GM23248 (cell line): ENCODE measurements around the gene CANT1. TPM values are rescaled to one million over a fixed set of nuclear protein-coding genes. Genes with fewer than 3 reads are reported as not detected.

ENCODE experiments used
- DNase-seq: peaks from one replicate; pipeline ENCODE4 v3.0.0-alpha.2; 2015
- H2AFZ ChIP-seq: fragments of 200-600 bp; sonication (generic); 2 replicates; pipeline ENCODE4 v1.6.1; 2016; ENCODE audit warnings: antibody characterized with exemption
- H3F3A ChIP-seq: fragments of 200-600 bp; sonication (generic); 2 replicates; pipeline ENCODE4 v1.6.1; 2016; ENCODE audit warnings: mild to moderate bottlenecking, antibody characterized with exemption, mixed run types; ENCODE audit not compliant: insufficient read depth
- H3K27ac ChIP-seq: fragments of 200-600 bp; sonication (generic); 2 replicates; pipeline ENCODE4 v1.5.1; 2016; ENCODE audit warnings: mild to moderate bottlenecking
- H3K27me3 ChIP-seq: fragments of 200-600 bp; sonication (generic); replicated peaks from 2 replicates; pipeline ENCODE4 v1.6.1; 2016; ENCODE audit warnings: mild to moderate bottlenecking; ENCODE audit not compliant: insufficient read depth
- H3K36me3 ChIP-seq: fragments of 200-600 bp; sonication (generic); 2 replicates; pipeline ENCODE4 v1.6.1; 2016; ENCODE audit warnings: low read depth, mild to moderate bottlenecking
- H3K4me1 ChIP-seq: fragments of 200-600 bp; sonication (generic); 2 replicates; pipeline ENCODE4 v1.6.1; 2016; ENCODE audit warnings: mild to moderate bottlenecking; ENCODE audit not compliant: insufficient read depth
- H3K4me2 ChIP-seq: fragments of 200-600 bp; sonication (generic); one replicate; pipeline ENCODE4 v1.6.1; 2016; ENCODE audit warnings: mild to moderate bottlenecking; ENCODE audit not compliant: unreplicated experiment
- H3K4me3 ChIP-seq: fragments of 200-600 bp; sonication (generic); 2 replicates; pipeline ENCODE4 v1.5.1; 2016; ENCODE audit warnings: mild to moderate bottlenecking
- H3K79me2 ChIP-seq: fragments of 200-600 bp; sonication (generic); 2 replicates; pipeline ENCODE4 v1.6.1; 2016; ENCODE audit warnings: mild to moderate bottlenecking; ENCODE audit not compliant: insufficient read depth
- H3K9ac ChIP-seq: fragments of 200-600 bp; sonication (generic); 2 replicates; pipeline ENCODE4 v1.6.1; 2016; ENCODE audit warnings: mild to moderate bottlenecking
- H3K9me2 ChIP-seq: fragments of 200-600 bp; sonication (generic); 2 replicates; pipeline ENCODE4 v1.6.1; 2016; ENCODE audit warnings: mixed run types, mild to moderate bottlenecking, moderate library complexity; ENCODE audit not compliant: insufficient read depth
- H3K9me3 ChIP-seq: fragments of 200-600 bp; sonication (generic); one replicate; pipeline ENCODE4 v1.6.1; 2017; ENCODE audit warnings: low read depth
- H4K20me1 ChIP-seq: fragments of 200-600 bp; sonication (generic); 2 replicates; pipeline ENCODE4 v1.6.0; 2016; ENCODE audit not compliant: insufficient read depth
- EZH2 ChIP-seq: fragments of 200-600 bp; sonication (generic); IDR thresholded peaks from 2 replicates; pipeline ENCODE4 v1.6.1; 2018; ENCODE audit warnings: antibody characterized with exemption, mild to moderate bottlenecking; ENCODE audit not compliant: insufficient read depth, poor library complexity, severe bottlenecking
- EZH2phosphoT487 ChIP-seq: fragments of 200-600 bp; sonication (generic); IDR thresholded peaks from 2 replicates; pipeline ENCODE4 v1.6.1; 2018; ENCODE audit warnings: antibody characterized with exemption, moderate library complexity, mild to moderate bottlenecking, low read depth; ENCODE audit not compliant: insufficient read depth
- WGBS, 2 experiments: methylation state at CpG; one replicate each; pipeline ENCODE4 v1.1.6; 2015 to 2017; ENCODE audit warnings: low lambda C conversion rate in 2 of 2, low coverage in 1 of 2; ENCODE audit errors: missing lambda C conversion rate in 2 of 2; 5-methylcytosine and 5-hydroxymethylcytosine counted together
- in situ Hi-C: fragments of 300-500 bp; cut with MboI; formaldehyde crosslinking; loops from 2 replicates; pipeline ENCODE4 v1.15.0; 2020
- polyA plus RNA-seq: library from polyadenylated mRNA; unstranded; fragments of >200 nt; fragmentation: Nextera tagmentation; extraction: Ambion mirVana; gene quantifications from 2 replicates; pipeline ENCODE4 v1.2.1, GENCODE V29; 2016
- total RNA-seq: library from RNA; depleted of rRNA; stranded (reverse); fragments of >200 nt; shearing (Covaris generic); gene quantifications from 2 replicates; pipeline ENCODE4 v1.2.3, GENCODE V29; 2014

CANT1 gene
- total and polyA plus RNA-seq, 2 experiments from 2014 or later: 46.2 to 52.0 TPM

DNA sequence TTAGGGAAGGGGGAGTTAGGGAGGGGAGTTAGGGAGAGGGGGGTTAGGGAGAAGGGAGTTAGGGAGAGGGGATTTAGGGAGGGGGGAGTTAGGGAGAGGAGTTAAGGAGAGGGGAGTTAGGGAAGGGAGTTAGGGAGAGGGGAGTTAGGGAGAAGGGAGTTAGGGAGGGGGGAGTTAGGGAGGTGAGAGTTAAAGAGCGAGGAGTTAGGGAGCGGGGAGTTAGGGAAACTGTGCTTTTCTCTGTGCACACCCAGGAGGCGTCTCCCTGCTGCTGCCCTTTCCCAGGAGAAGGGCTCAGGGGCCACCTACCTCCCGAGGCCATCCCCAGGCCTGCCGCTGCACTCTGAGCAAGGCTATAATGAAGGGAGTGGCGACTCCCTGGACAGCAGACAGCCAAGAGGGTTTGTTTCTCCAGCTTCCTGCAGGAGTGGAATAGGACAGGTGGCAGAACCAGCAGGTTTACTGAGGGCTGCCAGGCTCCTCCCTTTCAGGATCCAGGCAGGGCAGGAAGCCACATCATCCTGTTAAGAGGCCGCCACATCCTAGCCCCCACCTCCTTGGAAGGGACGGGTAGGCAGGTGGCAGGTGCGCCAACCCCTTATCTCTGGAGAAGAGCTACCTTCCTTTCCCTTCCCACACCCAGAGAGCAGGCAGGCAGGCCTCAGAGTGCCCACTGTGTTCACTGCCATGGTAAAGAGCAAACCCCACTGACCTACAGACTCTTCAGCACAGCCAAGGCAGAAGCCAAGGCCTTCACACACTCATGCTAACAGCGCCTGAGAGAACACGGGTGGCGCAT, 4.3 kb downstream of the CANT1 start:
- Histone ChIP-seq H3K4me2 (no peak overlapping the region), H3K27me3 (no peaks in the 10 kb centered on the region), H3K79me2 (peaks cover 83% of the 10 kb centered on the region), H4K20me1 (no peaks in the 10 kb centered on the region), H3K9me3 (no peaks in the 10 kb centered on the region), H2AFZ (no peak overlapping the region), H3K27ac (no peak overlapping the region), H3K4me1 (peaks cover 19% of the 10 kb centered on the region), H3K36me3 (peaks cover 2% of the 10 kb centered on the region; the same call in 1 of the 2 replicates), H3K4me3 (no peak overlapping the region), H3K9me2 (no peaks in the 10 kb centered on the region), H3F3A (no peaks in the 10 kb centered on the region), H3K9ac (no peak overlapping the region)
- in situ Hi-C loops: no loop called here
- 72 to 74% methylated on average over 10 to 12 of the region's 12 CpGs for WGBS, 2 experiments
- TF ChIP-seq EZH2phosphoT487 (no peak), EZH2 (no peak)
- no peak for DNase-seq

DNA sequence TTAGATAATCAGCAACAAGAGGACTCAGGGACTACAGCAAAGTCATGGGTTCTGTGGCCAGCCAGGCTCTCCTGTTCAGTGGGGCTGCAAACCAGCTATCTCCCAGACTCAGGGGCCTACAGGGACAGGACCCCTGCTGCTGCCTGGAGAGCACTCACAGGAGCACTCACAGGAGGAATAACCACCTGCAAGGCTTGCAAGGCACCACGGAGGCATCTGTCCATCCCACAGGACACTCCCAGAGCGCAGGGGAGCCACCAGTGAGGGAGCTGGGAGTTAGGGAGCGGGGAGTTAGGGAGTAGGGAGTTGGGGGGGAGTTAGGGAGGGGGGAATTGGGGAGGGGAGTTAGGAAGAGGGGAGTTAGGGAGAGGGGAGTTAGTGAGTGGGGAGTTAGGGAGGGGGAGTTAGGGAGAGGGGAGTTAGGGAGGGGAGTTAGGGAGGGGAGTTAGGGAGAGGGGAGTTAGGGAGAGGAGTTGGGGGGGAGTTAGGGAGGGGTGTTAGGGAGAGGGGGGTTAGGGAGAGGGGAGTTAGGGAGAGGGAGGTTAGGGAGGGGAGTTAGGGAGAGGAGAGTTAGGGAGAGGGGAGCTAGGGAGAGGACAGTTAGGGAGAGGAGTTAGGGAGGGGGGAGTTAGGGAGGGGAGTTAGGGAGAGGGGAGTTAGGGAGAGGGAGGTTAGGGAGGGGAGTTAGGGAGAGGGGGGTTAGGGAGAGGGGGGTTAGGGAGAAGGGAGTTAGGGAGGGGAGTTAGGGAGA, 5.7 kb downstream of the CANT1 start:
- Histone ChIP-seq H3K27ac (no peak overlapping the region), H3K36me3 (peaks cover 2% of the 10 kb centered on the region; the same call in 1 of the 2 replicates), H2AFZ (no peak overlapping the region), H3K4me1 (peaks cover 15% of the 10 kb centered on the region), H3K4me3 (no peak overlapping the region), H3F3A (no peaks in the 10 kb centered on the region), H3K9me2 (no peaks in the 10 kb centered on the region), H4K20me1 (no peaks in the 10 kb centered on the region), H3K9ac (no peak overlapping the region), H3K4me2 (no peak overlapping the region), H3K79me2 (peaks cover 91% of the 10 kb centered on the region), H3K27me3 (no peaks in the 10 kb centered on the region), H3K9me3 (no peaks in the 10 kb centered on the region)
- in situ Hi-C loops: no loop called here
- no peak for DNase-seq
- WGBS, 2 experiments: 64 to 67% methylated on average over 3 of the region's 3 CpGs
- TF ChIP-seq EZH2phosphoT487 (no peak), EZH2 (no peak)

DNA sequence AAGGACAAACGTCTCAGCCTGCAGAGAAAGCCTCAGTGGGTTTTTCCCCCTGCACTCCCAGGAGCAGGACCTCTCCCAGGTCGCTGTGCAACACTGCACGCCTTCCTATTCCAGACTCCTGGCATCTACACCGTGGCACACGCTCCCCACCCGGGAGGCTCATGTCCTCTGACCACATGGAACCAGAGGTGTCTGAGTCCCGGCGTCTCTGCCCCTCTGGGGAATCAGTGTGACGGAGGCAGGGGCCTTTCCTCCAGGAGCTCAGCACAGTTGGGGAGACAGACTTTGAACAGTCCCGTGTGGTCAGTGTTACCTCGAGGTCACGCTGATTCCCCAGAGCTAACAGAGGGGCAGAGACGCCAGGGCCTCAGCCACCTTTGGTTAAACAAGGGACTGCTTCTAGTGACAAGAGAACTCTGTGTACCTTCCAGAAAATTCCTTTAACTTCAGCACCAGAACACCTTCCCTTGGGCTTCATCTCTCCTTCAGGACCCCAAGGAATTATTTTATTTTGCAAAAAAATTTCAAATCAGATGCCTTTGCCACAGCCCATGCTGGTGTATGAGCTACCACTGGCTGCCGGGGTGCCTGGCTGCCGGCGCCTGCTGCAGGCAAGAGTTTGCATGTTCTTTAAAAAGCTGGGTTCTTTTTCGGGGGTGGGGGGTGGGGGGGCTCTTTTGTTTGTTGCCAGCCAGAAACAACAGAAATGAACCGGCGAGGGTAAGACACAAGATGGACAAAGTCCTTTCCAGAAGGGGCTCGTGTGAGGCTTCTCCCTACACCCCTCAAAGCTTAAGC, 6.6 kb downstream of the CANT1 start:
- Histone ChIP-seq H3F3A (no peaks in the 10 kb centered on the region), H3K9ac (no peak overlapping the region), H4K20me1 (no peaks in the 10 kb centered on the region), H3K9me3 (no peaks in the 10 kb centered on the region), H3K9me2 (no peaks in the 10 kb centered on the region), H3K36me3 (peaks cover 2% of the 10 kb centered on the region; the same call in 1 of the 2 replicates), H3K4me1 (peaks cover 7% of the 10 kb centered on the region), H3K4me3 (no peak overlapping the region), H2AFZ (no peak overlapping the region), H3K79me2 (peaks cover 89% of the 10 kb centered on the region), H3K27me3 (no peaks in the 10 kb centered on the region), H3K4me2 (no peak overlapping the region), H3K27ac (no peak overlapping the region)
- 59 to 61% methylated on average over 20 of the region's 20 CpGs for WGBS, 2 experiments
- DNase-seq: no peak
- in situ Hi-C loops: no loop called here
- TF ChIP-seq EZH2phosphoT487 (no peak), EZH2 (no peak)

DNA sequence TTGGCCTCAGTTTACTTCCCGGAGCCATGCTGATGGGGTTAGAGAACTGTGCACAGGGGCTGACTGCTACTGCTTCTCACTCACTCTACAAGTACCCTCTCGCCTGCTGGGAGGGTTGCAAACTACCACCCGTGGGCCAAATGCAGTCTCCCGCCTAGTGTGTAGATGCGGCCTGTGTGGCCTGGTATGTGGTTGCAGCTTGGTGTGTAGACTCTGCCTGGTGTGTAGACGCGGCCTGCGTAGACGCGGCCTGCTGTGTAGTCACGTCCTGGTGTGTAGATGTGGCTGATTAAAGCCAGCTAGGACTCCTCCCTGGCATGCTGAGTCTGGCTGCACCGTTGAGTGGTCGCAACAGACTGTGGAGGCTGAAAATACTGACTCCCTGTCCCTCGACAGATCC, 7.3 kb downstream of the CANT1 start:
- H3K27me3 ChIP-seq: no peaks in the 10 kb centered on the region
- H3F3A ChIP-seq: no peaks in the 10 kb centered on the region
- no peaks in the 10 kb centered on the region for H4K20me1 ChIP-seq
- H3K9me3 ChIP-seq: no peaks in the 10 kb centered on the region
- no peak overlapping the region for H3K27ac ChIP-seq
- in situ Hi-C loops: no loop called here
- no peak overlapping the region for H3K4me3 ChIP-seq
- peaks cover under 1% of the 10 kb centered on the region; the same call in 1 of the 2 replicates for H3K4me1 ChIP-seq
- H3K79me2 ChIP-seq: peaks cover 89% of the 10 kb centered on the region
- no peak overlapping the region for H2AFZ ChIP-seq
- no peak for DNase-seq
- TF ChIP-seq EZH2phosphoT487 (no peak), EZH2 (no peak)
- H3K9ac ChIP-seq: no peak overlapping the region
- H3K9me2 ChIP-seq: no peaks in the 10 kb centered on the region
- WGBS, 2 experiments: 92 to 95% methylated on average over 14 of the region's 14 CpGs
- H3K36me3 ChIP-seq: no peaks in the 10 kb centered on the region
- H3K4me2 ChIP-seq: no peak overlapping the region
